Activated CD4-positive, CD25-positive, alpha-beta regulatory T cell treated with anti-CD3 and anti-CD28 coated beads, Interleukin-2, amount 50 U/mL, for 24 hours (primary cell): ENCODE results near the gene SLC25A29.
"Not testable (repeated sequence)": the region's sequence is repeated elsewhere in the genome, so short reads cannot be mapped to it uniquely, and the experiment has no call there.

Experiments used
- ATAC-seq, 2 donors: fragments of 150-1000 bp; cut with Tn5 transposase; one replicate each; pipeline ENCODE4 v1.10.0; 2021; ENCODE audit warnings: mild to moderate bottlenecking in 1 of 2, moderate library complexity in 1 of 2

The SLC25A29 gene

GRCh38 chr14:100306101-100306997 is at the start of gene SLC25A29:
Gene SLC25A29 (minus strand): TSS chr14:100306444. CDS start chr14:100306232, 212 bp downstream.
- ATAC-seq: peak; percentile 88 to 90

GRCh38 chr14:100350986-100351385 is 44.7 kb upstream of the SLC25A29 start:
- ATAC-seq: no peak

GRCh38 chr14:100350276-100350926 is 44.2 kb upstream of the SLC25A29 start:
- no peak for ATAC-seq

GRCh38 chr14:100348784-100349685 is 42.8 kb upstream of the SLC25A29 start:
- ATAC-seq: no peak

GRCh38 chr14:100348253-100348729 is 42.0 kb upstream of the SLC25A29 start:
- ATAC-seq: no peak

- ATAC-seq: no peak
Measured at GRCh38 chr14:100346306-100347091, 40.3 kb upstream of the SLC25A29 start.

GRCh38 chr14:100345711-100346110 is 39.5 kb upstream of the SLC25A29 start:
- ATAC-seq: no peak

- ATAC-seq: not testable (repeated sequence)
Measured at GRCh38 chr14:100344657-100345056, 38.4 kb upstream of the SLC25A29 start.

- not testable (repeated sequence) for ATAC-seq
Measured at GRCh38 chr14:100342826-100343225, 36.6 kb upstream of the SLC25A29 start.

- no peak for ATAC-seq
Measured at GRCh38 chr14:100342195-100342594, 36.0 kb upstream of the SLC25A29 start.

- peak; percentile 32 to 46 for ATAC-seq
Measured at GRCh38 chr14:100341301-100342031, 35.2 kb upstream of the SLC25A29 start.

- ATAC-seq: no peak
Measured at GRCh38 chr14:100340423-100340813, 34.2 kb upstream of the SLC25A29 start.

GRCh38 chr14:100339766-100340422 is 33.6 kb upstream of the SLC25A29 start:
- ATAC-seq: no peak

GRCh38 chr14:100336618-100337530 is 30.6 kb upstream of the SLC25A29 start:
- peak; percentile 54 to 71 for ATAC-seq

GRCh38 chr14:100334904-100335303 is 28.7 kb upstream of the SLC25A29 start:
- no peak for ATAC-seq

GRCh38 chr14:100333827-100334226 is 27.6 kb upstream of the SLC25A29 start:
- ATAC-seq: no peak

GRCh38 chr14:100333311-100333710 is 27.1 kb upstream of the SLC25A29 start:
- ATAC-seq: no peak

GRCh38 chr14:100332797-100333196 is 26.6 kb upstream of the SLC25A29 start:
- ATAC-seq: no peak

- no peak for ATAC-seq
Measured at GRCh38 chr14:100332071-100332639, 25.9 kb upstream of the SLC25A29 start.
